HG03196 (cell line): ENCODE results near the gene PDE4D.

ENCODE experiments used
- ATAC-seq: cut with Tn5 transposase; IDR thresholded peaks from one replicate; pipeline ENCODE4 v1.9.1; 2021; ENCODE audit not compliant: unreplicated experiment

The PDE4D gene

DNA sequence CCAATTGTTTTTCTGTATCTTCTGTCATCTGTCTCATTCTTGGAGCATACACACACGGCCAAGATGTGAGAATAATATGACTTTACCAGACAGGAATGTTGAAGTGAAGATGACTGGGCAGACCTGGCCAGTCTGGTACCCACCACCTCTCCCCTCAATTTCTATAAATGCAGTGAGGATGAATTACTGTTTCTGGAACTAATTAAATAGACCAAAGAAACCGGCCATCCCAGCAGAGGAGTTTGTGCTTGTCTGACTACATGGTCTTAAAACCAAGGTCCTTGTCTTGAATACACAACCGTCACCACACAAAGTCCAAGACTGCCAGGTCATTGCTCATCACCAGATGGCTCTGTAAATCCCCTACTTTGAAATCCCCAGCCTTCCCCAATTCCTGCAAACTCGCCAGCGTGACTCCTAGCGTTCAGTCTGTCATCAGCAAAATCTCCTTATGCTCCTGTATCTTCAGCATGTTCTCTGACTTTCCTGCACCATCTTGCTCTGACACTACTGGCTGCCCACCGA is 147.2 kb downstream of the PDE4D start:
- ATAC-seq: no peak

DNA sequence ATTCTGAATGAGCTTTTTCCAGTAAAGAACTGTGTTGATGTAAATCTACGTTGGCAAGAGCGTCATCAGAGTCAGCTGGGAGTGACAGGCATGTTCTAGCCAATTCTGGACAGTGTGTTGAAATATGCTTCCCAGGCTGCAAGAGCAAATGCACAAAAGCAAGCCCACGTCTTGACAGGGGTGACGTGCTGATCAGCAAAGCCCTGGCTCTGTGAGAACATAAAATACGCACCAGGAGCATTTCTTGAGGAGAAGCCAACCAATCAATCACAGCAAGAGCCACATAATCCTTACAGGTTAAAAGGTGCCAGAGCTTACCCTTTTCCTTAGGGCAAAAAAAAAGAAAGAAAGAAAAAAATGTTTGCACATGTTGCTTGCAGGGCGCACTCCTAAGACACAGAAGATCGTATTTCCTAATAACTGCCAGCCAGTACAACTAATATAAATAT is 148.1 kb downstream of the PDE4D start:
- ATAC-seq: no peak

DNA sequence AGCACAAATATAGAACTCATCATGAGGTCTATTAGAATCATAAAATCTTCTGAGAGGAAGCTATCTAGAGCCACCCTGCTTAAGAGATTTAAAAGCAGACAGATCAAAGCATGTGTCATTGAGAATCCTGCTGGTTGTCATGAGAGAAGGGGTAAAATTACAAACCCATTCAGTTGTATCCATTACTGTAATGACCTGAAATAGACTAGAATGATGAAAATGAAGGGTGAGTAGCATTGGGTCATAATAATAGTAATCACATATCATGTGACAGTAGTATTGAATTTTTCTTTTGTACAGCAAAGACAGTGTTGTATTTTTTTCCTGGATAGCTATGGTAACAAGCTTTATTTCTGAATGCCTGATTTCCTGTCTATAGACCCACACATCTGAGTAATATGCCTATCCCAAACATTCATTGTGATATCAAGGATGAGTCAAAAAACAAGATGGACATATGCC is 149.0 kb downstream of the PDE4D start:
- ATAC-seq: no peak

DNA sequence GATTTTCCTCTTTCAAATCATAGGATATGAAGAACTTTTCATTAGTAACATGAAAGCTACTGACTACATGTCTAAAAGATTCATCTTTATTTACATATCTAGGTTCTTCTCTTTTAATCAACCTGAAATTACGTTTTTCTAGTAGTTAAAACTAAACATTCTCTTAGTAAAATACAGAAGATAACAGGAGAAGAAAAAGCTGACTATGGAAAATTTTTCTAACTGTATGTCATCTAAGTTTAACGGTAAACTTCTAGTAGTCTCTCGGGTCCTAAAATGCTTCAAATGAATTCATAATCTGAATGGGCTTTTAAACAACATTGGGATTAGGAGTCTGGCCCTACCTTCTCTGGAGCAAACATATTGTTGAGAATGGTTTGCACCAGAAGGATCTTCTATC is 151.9 kb downstream of the PDE4D start:
- no peak for ATAC-seq

DNA sequence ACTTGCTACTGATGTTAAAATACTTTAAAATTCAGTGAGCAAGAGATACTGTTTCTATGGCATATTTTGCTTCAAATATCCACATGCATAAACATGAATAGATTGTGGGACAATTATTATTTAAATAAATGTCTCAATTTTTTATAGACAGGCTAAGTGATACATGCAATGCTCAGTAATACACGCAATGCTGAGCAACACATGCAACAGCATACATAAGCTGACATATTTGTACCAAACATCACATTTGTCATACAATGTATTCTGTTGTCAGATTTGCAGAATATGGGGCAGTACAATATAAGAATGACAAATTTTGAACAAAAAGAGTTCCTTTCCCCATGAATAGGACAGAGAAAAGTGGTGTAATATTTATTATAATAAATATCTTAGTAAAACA is 155.5 kb downstream of the PDE4D start:
- ATAC-seq: no peak

DNA sequence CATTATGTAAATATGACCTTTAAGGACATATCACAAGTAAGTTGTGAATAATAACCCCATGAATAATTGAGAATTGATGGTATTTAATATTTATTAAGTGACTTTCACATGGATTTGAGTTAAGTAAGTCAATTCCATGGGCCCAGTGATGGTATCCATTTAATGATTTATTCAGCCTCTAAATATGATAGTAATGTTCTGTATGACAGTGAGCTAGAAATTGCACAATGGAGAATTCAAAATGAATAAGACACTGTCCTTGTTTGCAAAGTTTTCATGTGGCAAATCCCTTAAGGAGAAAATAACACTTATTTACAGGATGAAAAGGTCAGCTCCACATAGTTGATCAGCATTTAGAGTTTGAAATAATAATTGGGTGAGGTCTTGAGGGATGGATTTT is 160.7 kb downstream of the PDE4D start:
- no peak for ATAC-seq

DNA sequence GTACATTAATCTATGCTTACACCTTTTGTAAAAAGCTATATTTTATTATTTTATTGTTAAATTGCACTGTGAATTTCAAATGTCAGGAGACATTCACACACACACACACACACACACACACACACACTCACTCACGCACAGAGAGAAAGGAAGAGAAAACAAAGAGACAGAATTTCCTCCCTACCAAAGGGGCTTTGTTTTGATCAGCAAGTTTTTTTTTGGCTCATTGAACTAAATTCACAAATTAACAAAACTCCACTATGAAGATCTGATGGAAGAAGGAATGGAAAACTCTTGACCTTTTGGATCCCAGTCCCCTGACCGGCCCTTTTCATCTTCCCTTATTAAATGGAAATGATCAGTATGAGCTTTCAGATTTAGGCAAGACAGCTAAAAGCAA is 161.2 kb downstream of the PDE4D start:
- no peak for ATAC-seq

DNA sequence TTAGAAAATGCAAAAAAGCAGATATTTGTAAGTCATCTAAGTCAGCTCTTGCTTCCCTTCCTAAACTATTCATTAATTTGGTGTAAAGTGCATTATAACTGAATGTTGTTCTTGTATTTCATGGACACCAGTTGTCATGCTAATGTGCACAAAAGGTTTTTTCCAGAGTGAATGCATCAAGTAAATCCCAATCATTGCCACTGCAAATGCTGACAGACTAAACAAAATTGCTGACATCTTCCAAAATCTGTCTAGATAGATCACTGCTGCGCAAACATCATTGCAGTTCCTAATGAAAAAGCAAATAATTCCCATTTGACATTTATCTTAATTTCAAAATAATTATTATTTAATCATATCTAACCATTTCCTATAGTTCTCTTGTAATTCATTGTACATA is 161.7 kb downstream of the PDE4D start:
- no peak for ATAC-seq

DNA sequence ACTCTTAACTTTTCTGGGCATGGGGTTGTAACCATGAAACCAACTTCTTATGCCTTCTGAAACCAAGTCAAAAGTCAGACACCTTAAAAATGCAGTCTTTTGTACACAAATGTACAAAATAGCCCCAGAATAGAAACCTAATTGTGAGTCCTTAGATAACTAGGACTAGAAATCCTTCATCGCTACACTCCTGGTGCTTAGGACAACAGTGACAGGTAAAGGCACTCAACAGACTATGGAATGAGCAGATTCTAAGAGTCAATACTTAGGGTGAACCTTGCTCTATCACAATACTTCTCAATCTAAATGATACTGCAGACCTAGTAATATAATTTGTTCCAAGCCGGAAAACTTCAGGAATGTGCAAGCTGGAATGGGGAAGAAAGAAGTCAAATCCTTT is 163.7 kb downstream of the PDE4D start:
- ATAC-seq: no peak

DNA sequence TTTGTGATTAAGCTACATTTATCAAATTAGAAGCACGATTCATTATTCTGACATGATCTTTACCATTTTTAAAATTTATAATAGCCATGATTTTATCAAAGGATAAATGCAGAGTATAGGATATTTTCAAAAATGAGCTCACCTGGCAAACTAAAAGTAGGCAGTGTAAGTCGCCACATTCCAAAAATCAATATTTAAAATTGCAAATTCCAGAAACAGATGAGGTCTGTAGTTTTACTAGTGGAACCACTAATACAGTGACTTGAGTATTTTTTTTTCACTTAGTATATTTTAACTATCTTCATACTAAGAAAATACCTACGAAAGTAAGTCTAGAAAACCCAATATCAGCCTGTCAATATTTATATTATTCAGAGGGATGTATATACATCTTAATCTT is 164.2 kb downstream of the PDE4D start:
- ATAC-seq: no peak

DNA sequence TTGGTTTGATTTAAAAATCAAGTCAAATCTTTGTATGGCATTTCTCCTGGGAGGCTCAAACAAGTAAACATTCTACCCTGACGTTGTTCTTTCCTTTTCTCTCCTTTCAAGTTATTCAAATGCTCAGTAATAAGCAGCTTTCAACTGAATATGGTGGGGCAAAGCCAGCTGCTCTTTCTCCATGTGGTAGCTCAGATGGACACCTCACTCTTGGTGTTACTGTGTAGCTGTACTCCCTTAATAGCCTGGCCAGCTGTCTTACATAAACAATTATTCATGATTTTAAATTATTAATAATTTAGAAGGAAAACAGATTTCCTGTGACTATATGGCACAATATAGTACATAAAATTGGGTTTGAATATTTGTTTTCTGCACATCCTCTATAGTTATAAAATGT is 165.2 kb downstream of the PDE4D start:
- no peak for ATAC-seq

DNA sequence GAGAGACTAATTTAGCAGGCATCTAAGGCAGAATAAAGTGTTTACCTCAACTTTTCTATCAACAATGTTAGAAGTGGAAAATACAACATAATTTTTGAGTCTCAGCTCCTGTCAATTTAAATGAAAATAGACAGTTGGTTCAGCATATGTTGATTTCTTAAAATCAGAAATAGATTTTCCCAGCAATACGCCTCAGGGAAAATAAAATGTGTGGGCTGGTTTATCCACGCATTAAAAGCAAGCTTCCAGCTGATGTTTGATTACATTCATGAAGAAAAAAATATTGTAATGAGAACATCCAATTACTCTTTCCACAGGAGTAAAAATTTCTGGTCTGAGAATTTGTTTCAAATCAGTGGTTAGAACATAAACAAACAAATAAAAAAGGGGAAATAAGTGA is 166.3 kb downstream of the PDE4D start:
- no peak for ATAC-seq

DNA sequence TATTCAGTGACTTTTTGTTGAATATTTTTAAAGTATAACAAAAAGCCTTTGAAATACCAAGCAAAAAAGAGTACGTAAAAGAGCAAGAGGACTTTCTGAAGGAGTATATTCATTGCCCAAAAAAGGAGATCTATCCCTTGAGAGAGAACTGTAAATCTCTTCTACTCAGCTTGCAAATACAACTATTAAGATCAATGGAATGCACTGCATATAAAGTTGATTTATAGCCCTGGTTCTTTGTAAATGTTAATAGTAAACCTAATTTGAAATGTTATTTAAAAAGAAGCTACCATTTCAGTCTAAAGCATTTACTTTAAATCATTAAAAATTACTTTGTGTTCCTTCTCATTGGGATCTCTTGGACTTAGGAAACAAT is 168.1 kb downstream of the PDE4D start:
- ATAC-seq: no peak

DNA sequence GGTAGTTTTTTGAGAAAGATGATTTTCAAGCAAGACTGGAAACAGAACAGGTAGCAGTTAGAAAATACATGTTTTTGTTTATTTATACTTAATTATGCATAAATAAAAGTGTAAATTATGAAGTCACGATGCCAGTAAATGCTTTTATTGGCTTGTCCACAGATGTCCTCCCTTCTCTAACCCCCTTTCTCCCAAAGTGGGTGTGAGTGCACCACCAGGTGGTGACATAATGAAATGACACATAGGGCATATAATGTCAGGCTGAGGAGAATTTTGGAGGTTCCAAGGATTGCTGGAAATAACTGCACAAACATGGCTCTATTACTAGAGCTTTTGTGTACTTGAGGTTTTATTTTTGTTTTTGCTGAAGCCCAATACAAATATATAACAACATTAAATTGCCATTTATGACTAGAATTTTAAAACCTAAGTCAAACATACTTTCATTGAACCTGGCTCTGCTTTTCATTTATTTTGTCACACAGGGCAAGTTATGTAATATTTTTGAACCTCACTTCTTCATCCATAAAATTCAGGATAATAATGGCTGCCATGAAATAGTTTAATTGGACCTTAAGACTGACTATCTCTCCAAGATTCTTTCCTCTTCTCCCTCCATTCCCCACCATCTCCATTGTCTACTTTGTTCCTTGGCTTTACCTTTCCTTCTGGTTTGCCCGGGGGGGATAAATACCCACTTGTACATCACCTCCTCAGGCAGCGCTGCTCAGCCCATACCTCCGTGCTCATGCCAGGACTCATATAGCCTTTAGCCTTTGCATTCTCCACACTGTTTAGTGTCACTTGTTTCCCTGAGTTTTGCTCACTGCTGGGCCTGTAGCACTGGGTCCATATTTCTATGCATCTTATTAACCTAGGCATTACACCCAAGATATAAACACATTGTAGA is 168.8 kb downstream of the PDE4D start:
- no peak for ATAC-seq

DNA sequence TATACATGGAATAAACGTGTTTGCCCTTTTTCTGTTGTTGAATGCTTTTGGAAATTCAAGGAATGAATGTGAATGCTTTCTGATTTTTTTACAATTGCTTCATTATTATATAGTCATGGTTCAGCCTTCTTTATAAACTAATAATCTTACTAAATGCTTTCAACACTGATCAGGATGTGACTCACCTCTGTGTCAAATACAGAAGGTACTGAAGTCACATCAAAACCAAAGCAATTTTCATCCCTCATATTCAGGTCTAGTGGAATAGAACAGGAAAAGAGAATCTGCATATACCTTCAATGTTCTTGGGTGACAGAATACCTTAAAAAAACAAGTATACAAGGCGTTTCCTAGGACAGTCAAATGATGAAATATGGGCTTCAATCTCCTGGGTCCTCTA is 170.7 kb downstream of the PDE4D start:
- no peak for ATAC-seq

DNA sequence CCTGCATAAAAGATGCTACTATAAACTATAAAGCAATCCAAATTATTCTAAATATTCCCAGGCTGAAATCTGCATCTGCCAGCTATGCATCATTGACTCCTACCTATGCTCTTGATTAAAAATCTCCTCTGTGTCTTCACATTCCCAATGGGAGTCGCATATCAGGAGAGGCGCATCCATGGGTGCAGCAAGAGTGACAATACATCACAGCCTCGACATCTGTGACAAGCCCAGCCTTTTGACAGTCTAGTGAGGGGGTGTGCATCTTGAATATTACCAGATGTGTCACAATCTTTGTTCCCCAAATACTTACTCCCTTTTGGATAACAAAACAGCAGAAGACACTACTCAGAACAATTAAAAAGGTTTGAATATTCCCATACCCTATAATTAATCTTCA is 171.8 kb downstream of the PDE4D start:
- ATAC-seq: no peak

DNA sequence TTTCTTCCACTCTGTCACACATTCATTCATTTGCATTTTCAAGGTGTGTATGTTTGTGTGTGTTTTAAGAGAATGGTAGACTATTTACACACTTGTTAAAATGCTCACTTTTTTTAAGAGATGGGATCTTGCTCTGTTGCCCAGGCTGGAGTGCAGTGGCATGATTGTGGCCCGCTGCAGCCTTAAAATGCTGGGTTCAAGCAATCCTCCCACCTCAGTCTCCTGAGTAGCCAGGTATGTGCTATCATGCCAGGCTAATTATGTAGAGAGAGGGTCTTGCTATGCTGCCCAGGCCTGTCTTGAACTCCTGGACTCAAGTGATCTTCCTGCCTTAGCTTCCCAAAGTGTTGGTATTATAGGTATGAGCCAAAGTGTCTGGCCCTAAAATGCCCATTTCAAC is 173.5 kb downstream of the PDE4D start:
- no peak for ATAC-seq

DNA sequence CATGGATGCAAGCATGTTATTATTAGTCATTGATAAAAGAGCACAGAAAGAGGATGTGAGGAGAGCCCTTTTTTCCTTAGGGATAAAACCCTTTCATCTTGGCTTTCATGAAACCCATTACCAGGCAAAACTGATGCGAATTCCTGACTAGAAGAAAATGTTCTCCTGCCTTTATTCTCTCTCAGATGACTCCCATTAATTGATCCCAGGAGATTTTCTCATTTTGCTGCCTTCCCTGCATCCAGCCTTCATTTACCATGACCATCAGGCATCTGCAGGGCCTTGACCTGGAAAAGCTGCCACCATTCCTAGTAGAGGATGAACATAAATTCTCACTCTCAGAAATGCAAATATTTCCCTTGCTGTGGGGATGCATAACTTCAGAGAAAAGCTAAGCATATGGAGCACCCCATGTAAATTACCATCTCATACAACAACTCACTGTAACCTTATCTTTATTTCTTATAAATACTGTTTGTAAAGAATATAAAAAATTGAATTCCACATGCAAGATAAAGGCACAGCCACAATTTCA is 176.5 kb downstream of the PDE4D start:
- ATAC-seq: no peak

DNA sequence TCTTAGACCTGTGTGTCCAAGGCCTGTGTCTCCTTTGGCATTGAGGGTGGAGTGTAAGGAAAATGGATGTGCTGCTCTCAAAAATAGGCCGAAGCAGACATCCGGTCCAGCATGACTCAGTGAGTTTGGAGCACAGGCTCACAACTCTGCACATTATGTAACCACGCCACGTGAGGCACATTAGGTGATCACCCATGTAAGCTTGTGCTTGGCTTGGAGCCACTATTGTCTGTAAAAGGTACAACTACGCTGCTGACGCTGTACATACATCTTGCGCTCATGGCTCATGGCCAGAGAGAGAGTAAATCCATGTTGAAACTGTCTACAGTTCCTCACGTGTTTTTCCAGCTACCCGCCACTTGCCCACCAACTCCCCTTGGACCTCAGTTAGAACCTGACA is 177.5 kb downstream of the PDE4D start:
- no peak for ATAC-seq

DNA sequence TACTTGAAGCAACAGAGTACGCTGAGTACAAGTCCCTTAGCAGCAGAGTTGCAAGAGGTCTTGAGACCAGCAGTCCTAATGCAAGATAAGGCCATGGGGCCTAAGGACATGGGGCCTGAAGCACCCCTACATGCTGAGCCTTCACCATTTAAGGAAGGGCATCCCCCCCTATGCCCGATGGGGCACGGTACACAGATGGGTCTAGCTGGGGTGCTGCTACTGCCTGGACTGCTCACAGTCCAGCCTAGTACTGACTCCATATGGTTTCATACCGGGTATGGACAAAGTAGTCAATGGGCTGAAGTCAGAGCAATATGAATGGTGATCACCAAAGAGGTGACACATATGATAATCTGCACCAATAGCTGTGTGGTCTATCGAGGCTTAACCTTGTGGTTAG is 178.3 kb downstream of the PDE4D start:
- ATAC-seq: no peak

DNA sequence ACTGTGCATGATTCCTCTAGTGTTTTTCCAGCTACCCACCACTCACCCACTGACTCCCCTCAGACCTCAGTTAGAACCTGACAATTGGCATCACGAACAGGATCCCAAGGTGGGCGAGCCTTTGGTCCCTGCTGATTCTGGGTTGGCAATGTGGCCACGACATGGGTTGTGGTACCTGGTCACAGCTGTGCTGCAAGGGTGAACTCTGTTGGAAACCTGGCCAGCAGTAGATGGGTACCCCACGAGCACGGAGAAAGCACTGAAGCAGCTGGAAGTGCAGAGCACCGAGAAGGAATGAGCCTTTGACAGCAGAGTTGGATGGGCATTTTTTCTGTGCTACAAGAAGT is 180.1 kb downstream of the PDE4D start:
- no peak for ATAC-seq

DNA sequence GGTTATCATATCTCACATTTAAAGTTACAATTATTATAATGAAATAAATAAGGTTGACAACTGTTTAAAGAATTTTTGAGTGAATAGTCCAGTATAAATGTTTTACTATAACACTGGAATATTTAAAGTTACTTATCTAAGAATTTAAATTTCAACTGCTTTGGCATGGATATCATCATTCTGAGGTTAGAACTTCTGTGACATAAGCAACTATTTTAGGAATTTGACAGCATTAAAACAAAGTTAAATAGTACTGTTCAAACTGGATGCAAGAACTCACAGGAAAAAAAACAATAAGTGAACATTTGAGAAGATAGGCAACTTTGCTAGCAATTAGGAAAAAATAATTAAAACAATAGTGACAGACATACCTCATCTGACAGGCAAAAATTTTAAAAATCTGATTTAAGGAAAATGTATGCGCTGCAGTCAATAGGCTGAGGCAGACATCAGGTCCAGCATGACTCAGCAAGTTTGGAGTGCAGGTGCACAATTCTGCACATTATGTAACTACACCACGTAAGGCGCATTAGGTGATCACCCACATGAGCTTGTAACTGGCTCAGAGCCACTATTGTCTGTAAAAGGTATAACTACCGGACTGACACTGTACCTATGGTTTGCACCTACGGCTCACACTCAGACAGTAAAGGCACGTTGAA is 180.6 kb downstream of the PDE4D start:
- ATAC-seq: no peak
